Activated T-helper 17 cell treated with anti-CD3 and anti-CD28 coated beads, Interleukin-2, amount 50 U/mL, for 72 hours (primary cell): Measurements from ENCODE around the gene SEC24A. TPM values are rescaled to one million over a fixed set of nuclear protein-coding genes. Genes with fewer than 3 reads are reported as not detected.
"Not testable (repeated sequence)": the region's sequence is repeated elsewhere in the genome, so short reads cannot be mapped to it uniquely, and the experiment has no call there.

Experiments used
- ATAC-seq: fragments of 150-1000 bp; cut with Tn5 transposase; replicated peaks from 2 replicates; pipeline ENCODE4 v1.10.0; 2021; ENCODE audit warnings: mild to moderate bottlenecking, moderate library complexity
- H3K27ac Mint-ChIP-seq: one replicate; pipeline ENCODE4 v1.8.0; 2022; ENCODE audit warnings: mixed read lengths
- H3K27me3 Mint-ChIP-seq: one replicate; pipeline ENCODE4 v1.8.0; 2022; ENCODE audit warnings: mixed read lengths
- H3K36me3 Mint-ChIP-seq: one replicate; pipeline ENCODE4 v1.8.0; 2022; ENCODE audit warnings: low read depth, mild to moderate bottlenecking, mixed read lengths
- H3K4me1 Mint-ChIP-seq: one replicate; pipeline ENCODE4 v1.8.0; 2022; ENCODE audit warnings: mixed read lengths
- H3K4me3 Mint-ChIP-seq: one replicate; pipeline ENCODE4 v1.8.0; 2022; ENCODE audit warnings: mild to moderate bottlenecking, mixed read lengths
- H3K9me3 Mint-ChIP-seq: one replicate; pipeline ENCODE4 v1.8.0; 2022; ENCODE audit warnings: mixed read lengths
- total RNA-seq, 2 donors: library from RNA; stranded (reverse); gene quantifications; one replicate each; pipeline ENCODE4 v1.2.3, GENCODE V29; 2022

The SEC24A gene
- total RNA-seq, 2 donors from 2014 or later, result 43.6 to 55.4 TPM

GRCh38 chr5:134634227-134634626 is 14.4 kb upstream of the SEC24A start:
- Mint-ChIP-seq H3K27ac (no peak overlapping the region), H3K27me3 (no peaks in the 10 kb centered on the region), H3K4me1 (peaks cover 6% of the 10 kb centered on the region), H3K36me3 (peaks cover 15% of the 10 kb centered on the region), H3K9me3 (no peaks in the 10 kb centered on the region), H3K4me3 (peak overlapping the region; percentile 52)
- ATAC-seq, result no peak

DNA sequence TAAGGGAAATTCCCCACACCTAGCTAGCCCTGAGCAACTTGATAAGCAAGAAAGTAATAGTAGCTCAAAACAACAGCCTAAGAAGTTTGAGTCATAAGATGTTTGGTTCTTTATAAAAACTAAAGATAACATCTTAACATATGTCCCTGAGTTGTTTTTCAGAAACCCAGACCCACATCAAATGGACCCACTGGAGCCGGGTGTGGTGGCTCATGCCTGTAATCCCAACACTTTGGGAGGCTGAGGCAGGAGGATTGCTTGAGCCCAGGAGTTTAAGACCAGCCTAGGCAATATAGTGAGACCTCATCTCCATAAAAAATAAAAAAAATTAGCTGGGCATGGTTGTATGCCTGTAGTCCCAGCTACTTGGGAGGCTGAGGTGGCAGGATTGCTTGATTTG is 13.2 kb upstream of the SEC24A start:
- Mint-ChIP-seq H3K4me3 (peak overlapping the region; percentile 52), H3K27ac (peak overlapping the region; percentile 82)
- ATAC-seq, result peak; percentile 40
- not testable (repeated sequence) for H3K4me1 Mint-ChIP-seq, H3K27me3 Mint-ChIP-seq, H3K36me3 Mint-ChIP-seq, H3K9me3 Mint-ChIP-seq

GRCh38 chr5:134637116-134637721 is 11.4 kb upstream of the SEC24A start:
- no peak for ATAC-seq
- Mint-ChIP-seq H3K4me1 (peaks cover 6% of the 10 kb centered on the region), H3K4me3 (no peak overlapping the region), H3K36me3 (no peaks in the 10 kb centered on the region), H3K27me3 (no peaks in the 10 kb centered on the region), H3K27ac (no peak overlapping the region), H3K9me3 (no peaks in the 10 kb centered on the region)

GRCh38 chr5:134638760-134639201 is 9.8 kb upstream of the SEC24A start:
- no peak for ATAC-seq
- H3K9me3 Mint-ChIP-seq, result no peaks in the 10 kb centered on the region

DNA sequence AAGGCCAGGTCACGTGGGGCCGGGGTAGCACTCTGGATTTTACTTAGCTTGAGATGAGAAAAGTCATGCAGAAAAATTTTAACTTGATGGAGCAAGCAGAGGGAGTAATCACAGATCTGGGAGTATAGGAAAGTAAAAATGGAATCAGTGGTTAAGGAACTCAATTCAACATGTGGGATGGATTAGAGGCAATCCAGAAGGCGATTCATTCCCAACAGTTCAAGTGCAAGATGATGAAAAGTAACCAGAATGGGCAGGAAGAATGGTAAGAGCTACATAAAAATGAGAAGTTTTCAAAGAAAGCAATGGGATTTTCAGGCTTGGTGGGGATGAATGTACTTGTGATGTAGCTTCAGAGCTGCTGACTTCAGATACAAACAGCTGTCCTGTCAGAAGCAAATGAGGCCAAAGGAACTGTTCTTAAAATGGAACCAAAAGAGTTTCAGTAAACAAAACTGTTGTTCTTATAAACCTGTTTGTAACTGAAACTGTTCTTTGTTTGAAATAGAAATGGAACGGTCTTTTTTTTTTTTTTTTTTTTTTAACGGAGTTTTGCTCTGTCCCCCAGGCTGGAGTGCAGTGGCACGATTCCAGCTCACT is 5.6 kb upstream of the SEC24A start:
- no peaks in the 10 kb centered on the region for H3K9me3 Mint-ChIP-seq
- H3K36me3 Mint-ChIP-seq, result peaks cover 5% of the 10 kb centered on the region
- H3K4me1 Mint-ChIP-seq, result peaks cover 12% of the 10 kb centered on the region
- no peaks in the 10 kb centered on the region for H3K27me3 Mint-ChIP-seq
- H3K4me3 Mint-ChIP-seq, result no peak overlapping the region
- H3K27ac Mint-ChIP-seq, result peak overlapping the region; percentile 73
- no peak for ATAC-seq

More at GRCh38 chr5:134638760-134639201, 9.8 kb upstream of the SEC24A start:
- no peak overlapping the region for H3K4me3 Mint-ChIP-seq
- no peaks in the 10 kb centered on the region for H3K27me3 Mint-ChIP-seq
- H3K4me1 Mint-ChIP-seq, result peaks cover 12% of the 10 kb centered on the region
- H3K27ac Mint-ChIP-seq, result no peak overlapping the region
- H3K36me3 Mint-ChIP-seq, result no peaks in the 10 kb centered on the region

DNA sequence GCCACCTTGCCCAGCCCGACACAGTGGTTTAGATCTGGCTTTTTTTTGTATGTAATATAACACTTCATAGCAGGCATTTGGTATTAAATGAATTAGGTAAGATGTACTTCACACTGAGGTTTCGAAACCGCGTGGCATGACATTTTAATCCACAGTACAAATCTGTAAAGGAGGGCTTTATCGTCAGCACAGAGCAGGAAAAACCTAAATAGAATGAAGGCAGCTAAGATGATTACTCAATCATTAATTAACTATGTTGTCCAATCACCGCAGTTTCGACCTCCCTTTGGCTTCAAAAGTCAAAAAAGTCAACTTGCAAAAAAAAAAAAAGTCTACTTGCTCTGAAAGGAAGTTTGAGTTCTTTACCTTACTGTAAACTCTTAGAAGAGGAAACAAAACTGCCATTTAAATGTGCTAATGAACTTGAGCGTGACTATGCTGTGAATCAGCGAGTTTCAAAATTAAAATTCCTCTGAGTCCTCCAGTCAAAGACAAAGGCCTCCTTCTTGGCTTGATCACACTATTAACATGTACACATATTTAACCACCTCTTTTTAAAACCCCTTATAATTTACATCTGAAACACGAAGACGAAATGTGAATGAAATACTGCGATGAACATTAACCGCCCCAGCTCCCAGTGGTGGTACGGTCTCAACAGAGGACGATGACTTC is 698 bp upstream of the SEC24A start:
- Mint-ChIP-seq H3K4me3 (peak overlapping the region; percentile 89), H3K27me3 (no peaks in the 10 kb centered on the region), H3K27ac (peak overlapping the region; percentile 99), H3K36me3 (peaks cover 52% of the 10 kb centered on the region), H3K9me3 (no peaks in the 10 kb centered on the region), H3K4me1 (peaks cover 10% of the 10 kb centered on the region)
- ATAC-seq, result peak; percentile 75

DNA sequence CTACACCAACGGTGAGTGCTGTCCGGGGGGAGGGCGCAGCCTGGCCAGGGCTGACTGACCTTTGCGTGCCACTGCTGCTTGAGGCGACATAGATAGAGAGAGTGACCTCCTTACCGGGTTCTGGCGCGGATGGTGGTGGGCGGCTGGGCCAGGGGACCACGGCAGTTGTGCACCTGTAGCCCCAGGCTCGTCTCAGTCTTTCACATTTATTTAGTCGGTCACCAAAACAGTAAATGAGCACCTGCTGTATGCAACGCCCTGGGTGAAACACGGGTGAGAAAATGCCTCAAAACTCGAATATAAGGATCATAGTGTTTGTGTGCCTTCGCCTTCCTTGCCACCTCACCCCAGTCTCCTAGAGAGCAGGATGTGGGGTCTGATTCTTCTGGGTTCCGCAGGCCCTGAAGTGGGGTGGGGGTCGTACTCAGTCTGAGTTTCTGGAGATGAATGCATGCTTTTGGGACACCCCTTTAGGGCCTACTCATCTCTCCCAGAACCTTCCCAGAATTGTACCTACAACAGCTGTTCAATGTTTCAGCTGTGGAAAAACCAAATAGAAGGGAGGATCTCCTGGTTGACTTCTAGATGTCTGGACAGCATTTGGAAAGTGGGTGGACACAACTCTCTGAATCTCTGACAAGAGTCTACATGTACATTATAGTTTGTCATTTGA is 714 bp downstream of the SEC24A start:
- Mint-ChIP-seq H3K9me3 (no peaks in the 10 kb centered on the region), H3K27me3 (no peaks in the 10 kb centered on the region), H3K27ac (peak overlapping the region; percentile 99), H3K4me1 (peaks cover 9% of the 10 kb centered on the region), H3K4me3 (peak overlapping the region; percentile 89), H3K36me3 (peaks cover 59% of the 10 kb centered on the region)
- ATAC-seq, result peak; percentile 1

GRCh38 chr5:134650660-134651059 is 2.1 kb downstream of the SEC24A start:
- H3K4me3 Mint-ChIP-seq, result peak overlapping the region; percentile 89
- H3K4me1 Mint-ChIP-seq, H3K27me3 Mint-ChIP-seq, ATAC-seq, H3K9me3 Mint-ChIP-seq: not testable (repeated sequence)
- peak overlapping the region; percentile 99 for H3K27ac Mint-ChIP-seq
- peaks cover 70% of the 10 kb centered on the region for H3K36me3 Mint-ChIP-seq

DNA sequence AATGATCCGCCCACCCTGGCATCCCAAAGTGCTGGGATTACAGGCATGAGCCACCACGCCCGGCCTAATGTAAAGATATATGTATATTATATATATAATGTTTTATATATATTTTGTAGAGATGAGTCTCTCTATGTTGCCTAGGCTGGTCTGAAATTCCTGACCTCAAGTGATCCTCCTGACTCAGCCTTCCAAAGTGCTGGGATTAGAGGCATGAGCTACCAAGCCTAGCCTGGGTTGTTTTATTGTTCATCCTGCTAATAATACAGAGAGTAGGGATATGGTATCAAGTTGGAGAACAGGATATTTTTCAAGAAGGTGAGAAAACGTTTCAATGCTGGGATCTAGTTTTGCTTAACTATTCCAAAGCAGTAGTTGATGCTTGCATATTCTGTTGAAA is 2.9 kb downstream of the SEC24A start:
- ATAC-seq, result no peak
- Mint-ChIP-seq H3K4me1 (peaks cover 9% of the 10 kb centered on the region), H3K9me3 (no peaks in the 10 kb centered on the region), H3K27me3 (no peaks in the 10 kb centered on the region), H3K4me3 (peak overlapping the region; percentile 89), H3K27ac (no peak overlapping the region), H3K36me3 (peaks cover 78% of the 10 kb centered on the region)

- Mint-ChIP-seq H3K9me3 (no peaks in the 10 kb centered on the region), H3K27me3 (no peaks in the 10 kb centered on the region), H3K27ac (no peak overlapping the region), H3K36me3 (peaks cover 83% of the 10 kb centered on the region), H3K4me3 (no peak overlapping the region), H3K4me1 (peaks cover 15% of the 10 kb centered on the region)
- no peak for ATAC-seq
Measured at GRCh38 chr5:134656690-134657089, 8.1 kb downstream of the SEC24A start.

- Mint-ChIP-seq H3K4me3 (peak overlapping the region; percentile 44), H3K27ac (peak overlapping the region; percentile 84), H3K27me3 (no peaks in the 10 kb centered on the region), H3K9me3 (no peaks in the 10 kb centered on the region), H3K4me1 (peaks cover 15% of the 10 kb centered on the region), H3K36me3 (peaks cover 85% of the 10 kb centered on the region)
- peak; percentile 18 for ATAC-seq
Measured at GRCh38 chr5:134659456-134659855, 10.9 kb downstream of the SEC24A start.

- Mint-ChIP-seq H3K36me3 (peaks cover 83% of the 10 kb centered on the region), H3K4me1 (peaks cover 15% of the 10 kb centered on the region), H3K27me3 (no peaks in the 10 kb centered on the region), H3K27ac (no peak overlapping the region), H3K9me3 (no peaks in the 10 kb centered on the region), H3K4me3 (no peak overlapping the region)
- ATAC-seq, result no peak
Measured at GRCh38 chr5:134659922-134660321, 11.3 kb downstream of the SEC24A start.

- peak overlapping the region; percentile 46 for H3K27ac Mint-ChIP-seq
- no peak overlapping the region for H3K4me3 Mint-ChIP-seq
- no peaks in the 10 kb centered on the region for H3K27me3 Mint-ChIP-seq
- H3K4me1 Mint-ChIP-seq, result peaks cover 15% of the 10 kb centered on the region
- H3K36me3 Mint-ChIP-seq, result peaks cover 85% of the 10 kb centered on the region
- no peak for ATAC-seq
- H3K9me3 Mint-ChIP-seq, result no peaks in the 10 kb centered on the region
Measured at GRCh38 chr5:134662971-134663370, 14.4 kb downstream of the SEC24A start.

GRCh38 chr5:134664448-134664847 is 15.9 kb downstream of the SEC24A start:
- Mint-ChIP-seq H3K4me3 (no peak overlapping the region), H3K4me1 (peaks cover 9% of the 10 kb centered on the region), H3K27me3 (no peaks in the 10 kb centered on the region), H3K27ac (no peak overlapping the region), H3K9me3 (no peaks in the 10 kb centered on the region), H3K36me3 (peaks cover 78% of the 10 kb centered on the region)
- no peak for ATAC-seq
